Measurements from ENCODE around the gene P2RY13.

GRCh38 chr3:151330899-151331298, 1.6 kb upstream of the P2RY13 start:
- no peak for TF ChIP-seq EP300 (conservative IDR thresholded peaks at IDR 0.05; ENCODE audit: poor library complexity, severe bottlenecking)
- no peak for TF ChIP-seq REST (IDR thresholded peaks at IDR 0.05; ENCODE audit: borderline replicate concordance)
- TF ChIP-seq CTCF (IDR thresholded peaks at IDR 0.05; ENCODE audit: poor library complexity, severe bottlenecking): no peak
- no peak for TF ChIP-seq EZH2 (IDR thresholded peaks at IDR 0.05; ENCODE audit: borderline replicate concordance, insufficient read depth, low read length, poor library complexity, severe bottlenecking)
- no peak for TF ChIP-seq RAD21 (conservative IDR thresholded peaks at IDR 0.05)
